Right ventricle myocardium superior (tissue), 1 donor: ENCODE data around the gene STX16. TPM values are rescaled to one million over a fixed set of nuclear protein-coding genes. Genes with fewer than 3 reads are reported as not detected.
"Not testable (repeated sequence)": the region's sequence is repeated elsewhere in the genome, so short reads cannot be mapped to it uniquely, and the experiment has no call there.

Experiments used
- ATAC-seq: fragments of 200-7000 bp; cut with Tn5 transposase; one replicate; pipeline ENCODE4 v1.9.1; 2020; ENCODE audit warnings: mild to moderate bottlenecking; ENCODE audit not compliant: poor library complexity
- DNase-seq: peaks from one replicate; pipeline ENCODE4 v3.0.0-alpha.2; 2020
- intact Hi-C: fragments of 100-400 bp; cut with DNase I; formaldehyde crosslinking; loops from one replicate; pipeline ENCODE4 v1.11.2; 2022
- total RNA-seq: library from RNA; stranded (reverse); fragmentation: NEBNext Ultra II Directional; extraction: Animal tissue kit (Norgen Biotek cat#: 25700); gene quantifications from one replicate; pipeline ENCODE4 v1.2.1, GENCODE V29; 2021
- donor health status: DM: no; HTN: yes; CAD: no; lungs with severe emphysema.

The STX16 gene
- total RNA-seq, 1 donor from 2014 or later: 21.8 TPM

DNA sequence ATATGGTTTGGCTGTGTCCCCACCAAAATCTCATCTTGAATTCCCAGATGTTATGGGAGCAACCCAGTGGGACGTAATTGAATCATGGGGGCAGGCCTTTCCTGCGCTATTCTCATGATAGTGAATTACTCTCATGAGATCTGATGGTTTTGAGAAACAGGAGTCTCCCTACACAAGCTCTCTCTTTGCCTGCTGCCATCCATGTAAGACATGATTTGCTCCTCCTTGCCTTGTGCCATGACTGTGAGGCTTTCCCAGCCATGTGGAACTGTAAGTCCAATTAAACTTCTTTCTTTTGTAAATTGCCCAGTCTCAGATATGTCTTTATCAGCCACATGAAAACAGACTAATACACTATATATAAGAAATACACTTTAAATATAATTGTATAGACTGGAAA, 75.1 kb downstream of the STX16 start:
- intact Hi-C loops, DNase-seq, ATAC-seq: not testable (repeated sequence)

Other genes with a start within 250 kb of the STX16 start
- 0.54 TPM for gene APCDD1L, start 135.9 kb upstream of the STX16 start, total RNA-seq
- 24.4 TPM for gene NPEPL1, start 41.5 kb downstream of the STX16 start, total RNA-seq
- gene GNAS-AS1, start 199.6 kb downstream of the STX16 start, total RNA-seq: 0.13 TPM
- gene GNAS, start 201.4 kb downstream of the STX16 start, total RNA-seq: 1,453 TPM